MG63 (cell line): Measurements from ENCODE around the gene TRIM39. TPM values are rescaled to one million over a fixed set of nuclear protein-coding genes. Genes with fewer than 3 reads are reported as not detected.
"Not testable (repeated sequence)": the region's sequence is repeated elsewhere in the genome, so short reads cannot be mapped to it uniquely, and the experiment has no call there.

Source experiments
- DNase-seq: peaks from one replicate; pipeline ENCODE4 v3.0.0-alpha.2; 2020
- H3K27me3 ChIP-seq: fragments of 250-450 bp; sonication (Bioruptor Pico); 2 replicates; pipeline ENCODE4 v1.5.1; 2020; ENCODE audit warnings: mild to moderate bottlenecking, moderate library complexity
- H3K36me3 ChIP-seq: fragments of 250-450 bp; sonication (Bioruptor Pico); 2 replicates; pipeline ENCODE4 v1.5.1; 2020; ENCODE audit warnings: mild to moderate bottlenecking, moderate library complexity
- H3K4me3 ChIP-seq: fragments of 250-450 bp; sonication (Bioruptor Pico); 2 replicates; pipeline ENCODE4 v1.5.1; 2020; ENCODE audit warnings: mild to moderate bottlenecking, moderate library complexity
- H3K9me3 ChIP-seq: fragments of 250-450 bp; sonication (Bioruptor Pico); 2 replicates; pipeline ENCODE4 v1.5.1; 2020; ENCODE audit warnings: mild to moderate bottlenecking, moderate library complexity
- total RNA-seq: library from RNA; depleted of rRNA; stranded (reverse); fragments of >200 nt; shearing (Covaris generic); gene quantifications from 2 replicates; pipeline ENCODE4 v1.2.3, GENCODE V29; 2014; ENCODE audit warnings: low replicate concordance; rRNA removed

The TRIM39 gene
- 7.6 and 9.3 TPM in 2 replicates for total RNA-seq

- peak; percentile 79 for DNase-seq
- H3K27me3 ChIP-seq: no peaks in the 10 kb centered on the region
- peaks cover 5% of the 10 kb centered on the region; the same call in 1 of the 2 replicates for H3K36me3 ChIP-seq
- H3K4me3 ChIP-seq: peak within 1 kb of the TSS; percentile 88
- no peaks in the 10 kb centered on the region for H3K9me3 ChIP-seq
Observed at GRCh38 chr6:30326526-30327231, at the start of gene TRIM39. TRIM39 (plus strand) TSS chr6:30326927; CDS start chr6:30329318, 2,391 bp downstream.

- not testable (repeated sequence) for H3K36me3 ChIP-seq, H3K27me3 ChIP-seq, H3K4me3 ChIP-seq, DNase-seq
- H3K9me3 ChIP-seq: peaks cover 19% of the 10 kb centered on the region
Observed at GRCh38 chr6:30280988-30281387, 45.7 kb upstream of the TRIM39 start.

DNA sequence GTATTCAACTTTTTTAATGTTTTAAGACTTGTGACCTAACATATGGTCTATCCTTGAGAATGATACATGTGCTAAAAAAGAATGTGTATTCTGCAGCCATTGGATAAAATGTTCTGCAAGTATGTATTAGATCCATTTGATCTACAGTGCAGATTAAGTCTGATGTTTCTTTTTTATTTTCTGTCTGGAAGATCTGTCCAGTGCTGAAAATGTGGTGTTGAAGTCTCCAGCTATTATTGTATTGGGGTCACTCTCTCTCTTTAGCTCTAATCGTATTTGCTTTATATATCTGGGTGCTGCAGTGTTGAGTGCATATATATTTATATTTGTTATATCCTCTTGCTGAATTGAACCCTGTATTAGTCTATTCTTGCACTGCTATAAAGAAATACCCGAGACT is 44.2 kb upstream of the TRIM39 start:
- no peaks in the 10 kb centered on the region for H3K36me3 ChIP-seq
- peaks cover 20% of the 10 kb centered on the region for H3K9me3 ChIP-seq
- no peaks in the 10 kb centered on the region for H3K27me3 ChIP-seq
- DNase-seq: no peak
- no peak overlapping the region for H3K4me3 ChIP-seq

- Histone ChIP-seq H3K27me3 (no peaks in the 10 kb centered on the region), H3K4me3 (no peak overlapping the region), H3K9me3 (peaks cover 23% of the 10 kb centered on the region), H3K36me3 (no peaks in the 10 kb centered on the region)
- no peak for DNase-seq
Observed at GRCh38 chr6:30283761-30284160, 43.0 kb upstream of the TRIM39 start.

DNA sequence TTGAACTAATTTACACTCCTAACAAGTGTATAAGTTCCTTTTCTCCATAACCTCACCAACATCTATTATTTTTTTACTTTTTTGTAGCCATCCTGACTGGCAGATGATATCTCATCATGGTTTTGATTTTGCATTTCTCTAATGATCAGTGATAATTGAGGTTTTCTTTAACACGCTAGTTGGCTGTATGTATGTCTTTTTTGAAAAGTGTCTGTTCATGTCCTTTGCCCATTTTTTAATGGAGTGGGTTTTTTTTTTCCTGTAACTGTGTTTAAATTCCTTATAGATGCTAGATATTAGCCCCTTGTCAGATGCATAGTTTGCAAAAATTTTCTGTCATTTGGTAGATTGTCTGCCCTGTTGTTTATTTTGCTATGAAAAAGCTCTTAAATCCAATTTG is 39.6 kb upstream of the TRIM39 start:
- DNase-seq: no peak
- Histone ChIP-seq H3K4me3 (no peak overlapping the region), H3K9me3 (peaks cover 9% of the 10 kb centered on the region), H3K27me3 (no peaks in the 10 kb centered on the region), H3K36me3 (no peaks in the 10 kb centered on the region; the same call in 1 of the 2 replicates)

DNA sequence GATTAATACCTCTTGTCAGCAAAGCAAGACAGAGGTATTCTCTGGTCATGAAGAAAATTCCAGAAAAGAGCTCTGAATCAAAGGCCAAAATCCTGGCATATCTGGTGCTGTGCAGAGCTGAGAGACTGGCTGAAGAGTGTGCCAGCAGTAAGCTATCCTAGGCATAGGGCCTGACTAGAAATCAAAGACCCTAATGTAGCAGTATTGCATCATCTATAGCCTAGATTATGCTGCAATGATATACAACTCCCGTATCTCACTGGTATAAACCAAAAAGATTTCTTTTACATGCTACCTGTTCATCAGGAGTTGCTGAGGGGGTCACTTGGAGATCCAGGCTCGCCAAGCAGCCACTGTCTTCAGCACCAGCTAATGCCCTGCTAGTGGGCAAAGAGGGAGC is 30.9 kb upstream of the TRIM39 start:
- DNase-seq: no peak
- Histone ChIP-seq H3K27me3 (no peaks in the 10 kb centered on the region), H3K9me3 (no peaks in the 10 kb centered on the region), H3K4me3 (no peak overlapping the region), H3K36me3 (peaks cover 8% of the 10 kb centered on the region)

DNA sequence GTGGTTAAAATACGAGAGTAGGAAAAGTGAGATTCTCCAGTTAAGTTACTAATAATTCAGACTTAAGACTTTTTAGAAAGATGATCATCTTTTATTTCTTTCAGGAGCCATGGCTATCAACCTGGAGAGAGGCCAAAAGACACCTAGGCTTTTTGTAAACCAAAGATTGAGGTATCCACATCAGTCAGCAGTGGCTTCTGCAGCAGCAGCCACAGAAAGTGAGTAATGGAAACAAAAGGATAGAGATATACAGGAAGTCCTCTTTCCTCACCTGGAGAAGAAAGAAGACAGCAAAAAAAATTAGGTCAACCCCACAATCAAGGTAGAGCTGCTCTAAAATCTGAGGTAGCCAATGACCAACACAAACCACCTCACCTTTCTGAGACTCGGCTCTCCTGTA is 22.7 kb upstream of the TRIM39 start:
- Histone ChIP-seq H3K36me3 (peaks cover 10% of the 10 kb centered on the region), H3K27me3 (no peaks in the 10 kb centered on the region), H3K4me3 (no peak overlapping the region), H3K9me3 (no peaks in the 10 kb centered on the region; the same call in 1 of the 2 replicates)
- no peak for DNase-seq

GRCh38 chr6:30311101-30311500 is 15.6 kb upstream of the TRIM39 start:
- no peaks in the 10 kb centered on the region for H3K27me3 ChIP-seq
- H3K9me3 ChIP-seq: no peaks in the 10 kb centered on the region
- no peak for DNase-seq
- H3K4me3 ChIP-seq: no peak overlapping the region
- no peaks in the 10 kb centered on the region; the same call in none of the 2 replicates for H3K36me3 ChIP-seq

DNA sequence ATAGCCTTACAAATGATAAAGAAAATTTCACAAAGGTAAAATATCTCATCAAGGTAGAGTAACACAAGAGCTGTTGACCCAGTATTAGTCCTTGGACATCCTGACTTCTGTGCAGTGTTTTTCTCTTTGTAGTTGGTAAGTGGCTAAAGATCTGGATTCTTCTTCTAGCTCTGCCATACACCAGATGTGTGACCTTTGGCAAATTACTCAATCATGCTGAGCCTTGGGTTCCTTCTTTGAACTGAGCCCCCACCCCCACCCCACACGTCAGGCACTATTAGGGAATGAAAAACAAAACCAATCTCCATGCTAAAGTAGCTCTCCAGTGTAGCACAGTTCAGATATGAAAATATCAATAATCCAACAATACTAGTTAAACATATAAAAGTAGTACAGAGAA is 15.1 kb upstream of the TRIM39 start:
- Histone ChIP-seq H3K4me3 (no peak overlapping the region), H3K36me3 (no peaks in the 10 kb centered on the region; the same call in none of the 2 replicates), H3K9me3 (no peaks in the 10 kb centered on the region), H3K27me3 (no peaks in the 10 kb centered on the region)
- DNase-seq: no peak

DNA sequence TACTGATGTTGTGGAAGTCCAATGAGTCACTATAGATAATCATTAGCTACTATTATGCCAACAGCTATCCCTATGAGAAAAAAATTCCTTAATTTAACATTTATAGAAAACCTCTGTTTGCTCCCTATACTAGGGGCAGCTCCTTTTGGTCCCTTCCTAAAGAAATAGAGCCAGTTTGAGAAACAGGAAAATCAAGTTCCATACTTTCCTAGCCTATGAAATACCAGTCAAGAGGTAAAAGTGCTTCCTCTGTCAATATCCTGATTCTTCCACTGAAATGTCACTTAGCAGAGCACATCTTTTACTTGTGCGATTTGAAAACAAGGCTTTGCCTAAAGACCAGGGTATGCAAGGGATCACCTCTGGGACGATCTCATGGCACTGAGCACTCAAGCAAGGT is 14.5 kb upstream of the TRIM39 start:
- Histone ChIP-seq H3K9me3 (no peaks in the 10 kb centered on the region), H3K36me3 (no peaks in the 10 kb centered on the region; the same call in none of the 2 replicates), H3K4me3 (no peak overlapping the region), H3K27me3 (no peaks in the 10 kb centered on the region)
- DNase-seq: no peak

- Histone ChIP-seq H3K9me3 (no peaks in the 10 kb centered on the region), H3K27me3 (no peaks in the 10 kb centered on the region), H3K36me3 (no peaks in the 10 kb centered on the region; the same call in none of the 2 replicates), H3K4me3 (no peak overlapping the region)
- DNase-seq: no peak
Observed at GRCh38 chr6:30312676-30313321, 13.9 kb upstream of the TRIM39 start.

- H3K27me3 ChIP-seq: no peaks in the 10 kb centered on the region
- no peak for DNase-seq
- no peak overlapping the region for H3K4me3 ChIP-seq
- peaks cover 4% of the 10 kb centered on the region; the same call in 1 of the 2 replicates for H3K36me3 ChIP-seq
- no peaks in the 10 kb centered on the region for H3K9me3 ChIP-seq
Observed at GRCh38 chr6:30315156-30315555, 11.6 kb upstream of the TRIM39 start.

DNA sequence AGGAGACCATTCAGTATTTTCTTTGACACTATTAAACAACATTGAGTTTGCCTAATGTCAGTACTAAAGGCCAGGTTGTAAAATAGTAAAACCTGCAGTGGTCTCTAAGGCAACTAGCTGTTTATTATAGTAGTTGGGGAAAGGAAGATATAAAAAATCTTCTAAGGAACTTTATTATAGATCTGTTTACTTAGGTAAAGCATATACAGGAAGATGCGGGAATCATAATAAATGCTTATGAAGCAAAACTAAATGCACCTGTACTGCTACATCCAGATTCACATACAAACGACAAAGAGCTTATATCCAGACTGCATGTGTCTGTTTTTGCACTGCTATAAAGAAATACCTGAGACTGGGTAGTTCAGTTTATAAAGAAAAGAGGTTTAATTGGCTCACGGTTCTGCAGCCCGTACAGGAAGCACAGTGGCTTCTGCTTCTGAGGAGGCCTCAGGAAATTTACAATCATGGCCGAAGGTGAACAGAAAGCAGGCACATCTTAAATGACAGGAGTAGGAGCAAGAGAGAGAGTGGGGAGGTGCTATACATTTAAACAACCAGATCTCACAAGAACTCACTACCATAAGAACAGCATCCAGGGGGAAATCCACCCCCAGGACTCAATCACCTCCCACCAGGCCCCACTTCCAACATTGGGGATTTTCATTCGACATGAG is 8.7 kb upstream of the TRIM39 start:
- Histone ChIP-seq H3K9me3 (no peaks in the 10 kb centered on the region), H3K4me3 (no peak overlapping the region)
- no peak for DNase-seq

DNA sequence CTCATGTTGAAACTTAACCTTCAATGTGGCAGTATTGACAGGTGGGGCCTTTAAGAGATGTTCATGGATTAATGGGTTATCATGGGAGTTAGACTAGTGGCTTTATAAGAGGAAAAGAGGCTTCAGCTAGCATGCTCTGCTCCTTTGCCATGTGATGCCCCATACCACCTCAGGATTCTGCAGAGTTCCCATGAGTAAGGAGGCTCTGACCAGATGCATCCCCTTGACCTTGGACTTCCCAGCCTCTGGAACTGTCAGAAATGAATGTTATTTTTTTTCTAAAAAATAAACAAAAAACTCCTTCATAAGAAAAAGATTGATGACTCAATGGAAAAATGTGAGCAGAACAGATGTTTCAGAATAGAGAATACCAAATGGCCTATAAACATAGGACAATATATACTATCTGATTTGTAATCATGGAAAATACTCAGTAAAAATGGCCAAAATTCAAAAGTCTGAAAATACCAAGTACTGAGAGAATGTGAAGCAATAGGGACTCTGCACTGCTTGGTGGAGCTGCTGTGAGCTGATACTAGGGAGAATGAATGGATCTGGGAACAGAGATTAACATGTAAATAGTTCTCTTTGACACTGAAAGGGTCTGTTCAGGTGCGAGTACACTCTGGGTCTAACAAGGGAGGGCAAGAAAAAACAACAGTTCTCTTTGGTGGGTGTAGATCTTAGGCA is 7.4 kb upstream of the TRIM39 start:
- Histone ChIP-seq H3K27me3 (no peaks in the 10 kb centered on the region), H3K4me3 (no peak overlapping the region), H3K36me3 (peaks cover 8% of the 10 kb centered on the region; the same call in 1 of the 2 replicates), H3K9me3 (no peaks in the 10 kb centered on the region)
- DNase-seq: no peak

More for the DNA sequence above, 8.7 kb upstream of the TRIM39 start:
- Histone ChIP-seq H3K36me3 (peaks cover 8% of the 10 kb centered on the region; the same call in 1 of the 2 replicates), H3K27me3 (no peaks in the 10 kb centered on the region)

GRCh38 chr6:30321692-30322388 is 4.9 kb upstream of the TRIM39 start:
- H3K27me3 ChIP-seq: no peaks in the 10 kb centered on the region
- no peaks in the 10 kb centered on the region for H3K9me3 ChIP-seq
- H3K36me3 ChIP-seq: peaks cover 10% of the 10 kb centered on the region; the same call in 1 of the 2 replicates
- no peak for DNase-seq
- no peak overlapping the region for H3K4me3 ChIP-seq
